AG04449 (cell line): ENCODE data around the gene SHC3.

Source experiments
- CTCF ChIA-PET: fragments of 350-600 bp; formaldehyde crosslinking; extraction: SDS; loops from one replicate; lab custom pipeline; 2021; ENCODE audit warnings: antibody characterized with exemption; lab: Yijun Ruan, JAX
- POLR2A ChIA-PET: fragments of 400-600, 350-600 bp; formaldehyde crosslinking; extraction: SDS; loops from one replicate; lab custom pipeline; 2020; ENCODE audit warnings: antibody characterized with exemption, inconsistent platforms; lab: Yijun Ruan, JAX
- DNase-seq: peaks from one replicate; pipeline ENCODE4 v3.0.0-alpha.2; 2010; ENCODE audit warnings: low read depth, low spot score
- H3K4me3 ChIP-seq: 2 replicates; pipeline ENCODE4 v1.5.1; 2011; ENCODE audit warnings: low read depth, mild to moderate bottlenecking, control low read depth, low read length
- TF ChIP-seq, protein P1 (sequence below): IDR thresholded peaks from one replicate; pipeline ENCODE4 v1.5.1; 2011; ENCODE audit warnings: mild to moderate bottlenecking, moderate library complexity, low read length, control low read depth, inconsistent platforms; ENCODE audit not compliant: insufficient read depth; ENCODE audit errors: missing control alignments

Gene SHC3

DNA sequence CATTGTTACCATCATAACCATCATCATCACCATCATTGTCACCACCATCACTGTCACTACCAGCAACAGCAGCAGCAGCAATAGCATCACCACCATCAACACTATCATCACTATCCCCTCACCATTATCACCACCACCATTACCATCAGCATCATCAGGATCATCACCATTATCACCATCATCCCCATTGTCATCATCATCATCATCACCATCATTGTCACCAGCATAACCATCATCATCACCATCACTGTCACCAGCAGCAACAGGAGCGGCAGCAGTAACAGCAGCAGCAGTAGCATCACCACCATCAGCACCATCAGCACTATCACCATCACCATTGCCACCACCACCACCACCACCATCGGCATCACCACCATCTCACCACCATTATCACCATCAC lies 139.0 kb downstream of the SHC3 start:
- no peak overlapping the region for H3K4me3 ChIP-seq
- TF ChIP-seq, protein P1, sequence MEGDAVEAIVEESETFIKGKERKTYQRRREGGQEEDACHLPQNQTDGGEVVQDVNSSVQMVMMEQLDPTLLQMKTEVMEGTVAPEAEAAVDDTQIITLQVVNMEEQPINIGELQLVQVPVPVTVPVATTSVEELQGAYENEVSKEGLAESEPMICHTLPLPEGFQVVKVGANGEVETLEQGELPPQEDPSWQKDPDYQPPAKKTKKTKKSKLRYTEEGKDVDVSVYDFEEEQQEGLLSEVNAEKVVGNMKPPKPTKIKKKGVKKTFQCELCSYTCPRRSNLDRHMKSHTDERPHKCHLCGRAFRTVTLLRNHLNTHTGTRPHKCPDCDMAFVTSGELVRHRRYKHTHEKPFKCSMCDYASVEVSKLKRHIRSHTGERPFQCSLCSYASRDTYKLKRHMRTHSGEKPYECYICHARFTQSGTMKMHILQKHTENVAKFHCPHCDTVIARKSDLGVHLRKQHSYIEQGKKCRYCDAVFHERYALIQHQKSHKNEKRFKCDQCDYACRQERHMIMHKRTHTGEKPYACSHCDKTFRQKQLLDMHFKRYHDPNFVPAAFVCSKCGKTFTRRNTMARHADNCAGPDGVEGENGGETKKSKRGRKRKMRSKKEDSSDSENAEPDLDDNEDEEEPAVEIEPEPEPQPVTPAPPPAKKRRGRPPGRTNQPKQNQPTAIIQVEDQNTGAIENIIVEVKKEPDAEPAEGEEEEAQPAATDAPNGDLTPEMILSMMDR, result no peak
- DNase-seq, result no peak
- CTCF ChIA-PET, result no interaction called here
- POLR2A ChIA-PET, result no interaction called here

DNA sequence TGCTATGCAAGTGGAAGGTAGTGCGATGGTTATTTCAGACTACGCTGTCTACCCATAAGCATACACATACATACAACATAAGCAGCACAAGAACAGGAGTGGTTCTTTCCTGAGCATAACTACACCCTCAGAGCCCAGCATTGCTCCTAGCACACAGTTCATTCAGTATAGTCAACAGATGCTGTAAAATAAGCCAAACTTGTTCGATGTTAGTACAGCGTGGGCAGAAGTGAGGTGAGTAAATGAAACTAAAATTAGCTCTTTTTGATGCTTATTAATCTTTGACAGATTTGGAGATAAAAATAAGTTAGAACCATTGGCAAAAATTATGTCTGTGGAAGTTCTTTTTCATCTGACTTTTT lies 139.5 kb downstream of the SHC3 start:
- no peak overlapping the region for H3K4me3 ChIP-seq
- CTCF ChIA-PET, result interaction anchor here (1.1 kb wide), 1 partner anchor 10 kb away, joined by 5 read pairs; no protein-coding TSS in a partner anchor
- POLR2A ChIA-PET, result no interaction called here
- TF ChIP-seq, protein P1, result no peak
- no peak for DNase-seq

- peak; percentile 31 for DNase-seq
- TF ChIP-seq, protein P1, result no peak
- POLR2A ChIA-PET, result no interaction called here
- no peak overlapping the region for H3K4me3 ChIP-seq
- CTCF ChIA-PET, result interaction anchor here (1.1 kb wide), 1 partner anchor 11 kb away, joined by 5 read pairs; no protein-coding TSS in a partner anchor
Measured at GRCh38 chr9:89038382-89039103, 140.1 kb downstream of the SHC3 start.

DNA sequence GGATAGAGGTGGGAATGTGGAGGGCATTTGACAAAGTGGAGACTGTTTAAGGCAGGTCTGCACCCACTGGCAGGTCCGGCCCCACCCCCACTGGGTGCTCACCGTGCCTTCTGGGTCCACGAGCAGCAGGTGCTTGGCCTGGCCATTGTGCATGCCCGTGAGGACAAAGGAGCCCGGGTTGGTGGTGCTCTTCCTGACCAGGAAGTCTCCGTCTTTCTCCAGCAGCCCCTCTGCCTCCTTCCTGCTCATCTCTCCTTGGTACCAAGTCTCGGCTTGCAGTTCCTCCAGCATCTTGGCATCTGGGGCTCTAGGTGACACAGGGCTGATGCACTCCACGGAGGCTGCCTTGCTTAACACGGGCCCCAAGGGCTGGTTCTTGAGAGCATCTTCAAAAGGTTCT lies 140.7 kb downstream of the SHC3 start:
- CTCF ChIA-PET, result interaction anchor here (1.1 kb wide), 1 partner anchor 11 kb away, joined by 5 read pairs; no protein-coding TSS in a partner anchor
- POLR2A ChIA-PET, result no interaction called here
- H3K4me3 ChIP-seq, result no peak overlapping the region
- no peak for DNase-seq
- TF ChIP-seq, protein P1, result no peak

DNA sequence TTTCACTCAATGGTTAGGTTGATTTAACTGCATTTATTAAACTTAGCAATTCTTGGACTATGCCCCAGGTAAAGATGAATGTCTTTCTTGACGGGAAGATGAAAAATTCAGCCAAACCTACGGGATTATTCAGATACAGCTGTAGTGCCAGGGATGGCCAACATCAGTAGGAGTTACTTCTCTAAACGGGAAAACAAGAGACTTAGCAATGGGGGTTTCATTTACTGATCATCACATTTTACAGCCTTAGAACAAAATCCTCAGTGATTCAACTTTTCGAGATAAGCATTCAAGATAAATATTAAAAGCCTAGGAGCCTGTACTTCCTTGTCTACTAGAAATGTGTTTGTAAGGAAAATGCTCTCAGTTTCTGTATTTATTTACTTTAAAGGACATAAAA lies 141.3 kb downstream of the SHC3 start:
- ChIA-PET CTCF (interaction anchor here (0.6 kb wide), 1 partner anchor 274 kb away, joined by 4 read pairs; no protein-coding TSS in a partner anchor), POLR2A (no interaction called here)
- no peak overlapping the region for H3K4me3 ChIP-seq
- TF ChIP-seq, protein P1, result no peak
- DNase-seq, result no peak

- POLR2A ChIA-PET, result no interaction called here
- H3K4me3 ChIP-seq, result no peak overlapping the region
- TF ChIP-seq, protein P1, result no peak
- DNase-seq, result no peak
- CTCF ChIA-PET, result interaction anchor here (0.6 kb wide), 1 partner anchor 274 kb away, joined by 4 read pairs; no protein-coding TSS in a partner anchor
Measured at GRCh38 chr9:89036891-89037290, 141.7 kb downstream of the SHC3 start.
